Adrenal gland (tissue), 12 donors: ENCODE results near the gene FHIT. TPM values are rescaled to one million over a fixed set of nuclear protein-coding genes. Genes with fewer than 3 reads are reported as not detected.

Experiments
- DNase-seq, 7 donors: peaks; one replicate each; pipeline ENCODE4 v3.0.0-alpha.2; 2019 to 2020
- H3K27ac ChIP-seq, 5 donors: fragments of 200-600 bp; sonication (generic) in 4 of 5; 1 replicate in 3 of 5; 2 replicates in 2 of 5; pipeline versions ENCODE4 v1.5.1 to v1.8.0; 2016 to 2020; ENCODE audit warnings: mild to moderate bottlenecking in 1 of 5
- H3K27me3 ChIP-seq: fragments of 200-600 bp; 2 replicates; pipeline ENCODE4 v1.8.0; 2021
- H3K36me3 ChIP-seq, 2 donors: fragments of 200-600 bp; replicated peaks in 1 of 2; 1 replicate in 1 of 2; 2 replicates in 1 of 2; pipeline versions ENCODE4 v1.5.1 to v1.8.0; 2018 to 2022
- H3K4me1 ChIP-seq, 2 donors: fragments of 200-600 bp; replicated peaks in 1 of 2; 1 replicate in 1 of 2; 2 replicates in 1 of 2; pipeline versions ENCODE4 v1.5.1 to v1.8.0; 2018 to 2021
- H3K4me3 ChIP-seq, 4 donors: fragments of 200-600 bp; sonication (generic) in 3 of 4; one replicate each; pipeline ENCODE4 v1.5.1; 2016 to 2018
- H3K9me3 ChIP-seq, 3 donors: fragments of 200-600 bp; sonication (generic) in 1 of 3; replicated peaks in 1 of 3; 1 replicate in 2 of 3; 2 replicates in 1 of 3; pipeline versions ENCODE4 v1.5.1 to v1.8.0; 2016 to 2021
- POLR2A ChIP-seq, 2 donors: fragments of 450-650 bp; IDR thresholded peaks; one replicate each; pipeline ENCODE4 v1.6.1; 2017; ENCODE audit warnings: antibody characterized with exemption in 2 of 2, mild to moderate bottlenecking in 2 of 2, moderate library complexity in 1 of 2
- WGBS, 4 donors: extraction: QIAGEN DNeasy Blood & Tissue Kit in 2 of 4; methylation state at CpG; one replicate each; pipeline versions ENCODE4 v1.1.5 to v1.1.7; 2013 to 2017; 5-methylcytosine and 5-hydroxymethylcytosine counted together
- intact Hi-C, 2 donors: fragments of 100-400 bp; cut with DNase I; formaldehyde crosslinking; loops; one replicate each; pipeline versions ENCODE4 v1.14.1 to v1.15.0; 2022 to 2023
- polyA plus RNA-seq, 3 donors: library from polyadenylated mRNA; stranded (reverse); fragments of 200-250 nt in 2 of 3; fragments of 350-450 nt in 1 of 3; fragmentation: Illumina TruSeq in 1 of 3; extraction: RNeasy Lipid Tissue Mini Kit (QIAGEN cat#74804) in 1 of 3; gene quantifications; one replicate each; pipeline ENCODE4 v1.2.3, GENCODE V29; 2013 to 2014
- total RNA-seq, 9 donors: library from RNA; depleted of rRNA in 4 of 9; stranded (reverse); fragments of >200 nt in 4 of 9; fragments of 120-200 nt in 1 of 9; fragmentation: NEBNext Ultra II Directional in 1 of 9; extraction: Animal tissue kit (Norgen Biotek cat#: 25700) in 1 of 9; gene quantifications; one replicate each; pipeline versions ENCODE4 v1.1.0 to v1.2.4, GENCODE V29; 2013 to 2023
- TF ChIP-seq, protein P1 (sequence below), 6 experiments: fragments of 450-650 bp in 4 of 6; fragments of 200-600 bp in 2 of 6; sonication (generic) in 1 of 6; IDR thresholded peaks; 1 replicate in 5 of 6; 2 replicates in 1 of 6; pipeline versions ENCODE4 v1.5.1 to v1.8.0; 2016 to 2021; ENCODE audit warnings: antibody characterized with exemption in 6 of 6, mild to moderate bottlenecking in 2 of 6, moderate library complexity in 1 of 6
- donor health status: healthy with polysubstance abuse.
- donor health status: Bipolar disorder and iron deficiency.
- donor health status: DM: yes; HTN: yes; CAD: no.
- donor health status: DM: no; HTN: no; CAD: no.
- donor health status: DM: no; HTN: no; CAD: no.
- donor health status: DM: yes; HTN: yes; CAD: no.

The FHIT gene
- total and polyA plus RNA-seq, 12 donors, result 14.1 to 43.9 (median 28.8) TPM

DNA sequence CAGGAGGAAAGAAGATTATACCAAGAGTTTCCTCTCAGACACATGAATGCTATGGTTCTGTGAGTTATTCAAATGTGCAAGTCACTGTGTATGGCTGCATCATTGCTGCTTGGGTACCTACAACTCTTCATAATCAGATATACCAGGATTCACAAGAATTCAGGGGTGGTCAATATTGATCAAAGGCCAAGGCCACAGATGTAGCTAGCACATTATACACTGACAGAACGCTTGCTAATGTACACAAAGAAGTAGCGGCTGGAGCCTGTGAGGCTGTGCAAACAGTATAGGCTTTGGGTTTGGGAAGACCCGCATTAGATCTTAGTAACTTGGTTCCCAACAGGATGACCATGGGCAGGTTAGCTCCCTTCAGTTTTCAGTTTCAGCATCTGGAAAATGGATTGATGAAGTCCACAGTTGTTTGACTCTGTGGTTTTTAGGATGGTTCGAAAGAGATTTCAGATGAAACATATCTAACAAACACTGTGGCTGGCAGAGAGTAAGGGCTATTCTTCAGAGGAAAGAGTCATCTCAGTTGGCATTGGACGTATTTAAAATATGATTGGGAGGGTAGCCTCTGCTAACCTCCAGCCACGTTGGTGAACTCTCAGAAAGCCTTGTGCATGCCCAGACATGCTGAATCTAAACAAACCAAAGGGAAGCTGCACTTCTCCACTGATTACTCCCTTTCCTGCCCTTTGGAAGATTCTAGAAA, 1452.7 kb downstream of the FHIT start:
- Histone ChIP-seq H3K27ac (no peak overlapping the region), H3K36me3 (no peaks in the 10 kb centered on the region), H3K9me3 (no peaks in the 10 kb centered on the region), H3K4me1 (no peaks in the 10 kb centered on the region), H3K4me3 (no peak overlapping the region), H3K27me3 (no peaks in the 10 kb centered on the region)
- no peak for TF ChIP-seq POLR2A (IDR thresholded peaks at IDR 0.05)
- TF ChIP-seq, protein P1, sequence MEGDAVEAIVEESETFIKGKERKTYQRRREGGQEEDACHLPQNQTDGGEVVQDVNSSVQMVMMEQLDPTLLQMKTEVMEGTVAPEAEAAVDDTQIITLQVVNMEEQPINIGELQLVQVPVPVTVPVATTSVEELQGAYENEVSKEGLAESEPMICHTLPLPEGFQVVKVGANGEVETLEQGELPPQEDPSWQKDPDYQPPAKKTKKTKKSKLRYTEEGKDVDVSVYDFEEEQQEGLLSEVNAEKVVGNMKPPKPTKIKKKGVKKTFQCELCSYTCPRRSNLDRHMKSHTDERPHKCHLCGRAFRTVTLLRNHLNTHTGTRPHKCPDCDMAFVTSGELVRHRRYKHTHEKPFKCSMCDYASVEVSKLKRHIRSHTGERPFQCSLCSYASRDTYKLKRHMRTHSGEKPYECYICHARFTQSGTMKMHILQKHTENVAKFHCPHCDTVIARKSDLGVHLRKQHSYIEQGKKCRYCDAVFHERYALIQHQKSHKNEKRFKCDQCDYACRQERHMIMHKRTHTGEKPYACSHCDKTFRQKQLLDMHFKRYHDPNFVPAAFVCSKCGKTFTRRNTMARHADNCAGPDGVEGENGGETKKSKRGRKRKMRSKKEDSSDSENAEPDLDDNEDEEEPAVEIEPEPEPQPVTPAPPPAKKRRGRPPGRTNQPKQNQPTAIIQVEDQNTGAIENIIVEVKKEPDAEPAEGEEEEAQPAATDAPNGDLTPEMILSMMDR (IDR thresholded peaks at IDR 0.05), result no peak
- intact Hi-C loops, result no loop called here
- no peak for DNase-seq
- WGBS, 4 donors, result 85 to 95% (median 91%) methylated on average over 6 of the region's 6 CpGs

DNA sequence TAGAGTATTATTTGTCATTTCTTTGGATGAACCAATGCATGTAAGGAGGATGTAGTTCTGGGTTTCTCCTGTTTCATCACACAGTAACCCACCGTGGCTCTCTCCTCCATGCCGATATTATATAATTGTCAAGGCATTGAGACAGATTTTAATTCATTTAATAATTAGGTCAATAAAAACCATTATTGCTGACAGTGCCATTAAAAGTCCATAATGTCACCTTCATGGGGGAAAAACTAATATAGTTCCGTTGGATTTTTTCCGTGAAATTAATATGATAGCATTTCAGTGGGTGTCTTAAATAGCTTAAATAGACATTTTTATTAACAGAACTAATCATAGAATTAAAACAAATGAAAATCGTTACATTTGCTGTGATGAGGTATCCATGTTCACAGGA, 1453.7 kb downstream of the FHIT start:
- Histone ChIP-seq H3K4me1 (no peaks in the 10 kb centered on the region), H3K27ac (no peak overlapping the region), H3K4me3 (no peak overlapping the region), H3K27me3 (no peaks in the 10 kb centered on the region), H3K36me3 (no peaks in the 10 kb centered on the region), H3K9me3 (no peaks in the 10 kb centered on the region)
- WGBS, 4 donors, result 92 to 96% (median 93%) methylated on average over 5 of the region's 5 CpGs
- TF ChIP-seq, protein P1 (IDR thresholded peaks at IDR 0.05), result no peak
- TF ChIP-seq POLR2A (IDR thresholded peaks at IDR 0.05), result no peak
- DNase-seq, result no peak
- intact Hi-C loops, result no loop called here

DNA sequence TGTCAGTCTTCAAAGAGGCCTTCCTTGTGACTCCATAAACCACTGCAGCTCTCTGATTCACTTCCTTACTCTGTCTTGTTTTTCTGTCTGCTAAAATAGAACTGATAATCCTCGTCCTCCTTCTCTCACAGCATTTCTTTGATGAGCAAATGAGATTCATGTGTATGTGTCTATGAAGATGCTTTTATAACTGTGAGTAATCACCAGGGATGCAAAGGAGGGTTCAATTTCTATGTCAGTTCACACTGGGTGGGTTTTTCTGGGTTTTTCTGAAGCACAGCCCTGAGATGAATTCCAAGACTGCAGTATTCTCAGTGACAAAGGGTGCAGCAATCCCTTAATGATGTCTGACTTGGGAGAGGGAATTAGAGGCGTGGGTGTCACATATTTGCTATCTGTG, 1454.8 kb downstream of the FHIT start:
- H3K4me3 ChIP-seq, result no peak overlapping the region
- no peak for DNase-seq
- H3K27me3 ChIP-seq, result no peaks in the 10 kb centered on the region
- no peak overlapping the region for H3K27ac ChIP-seq
- no peak for TF ChIP-seq POLR2A (IDR thresholded peaks at IDR 0.05)
- TF ChIP-seq, protein P1 (IDR thresholded peaks at IDR 0.05), result no peak
- intact Hi-C loops, result no loop called here
- no peaks in the 10 kb centered on the region for H3K4me1 ChIP-seq
- no peaks in the 10 kb centered on the region for H3K9me3 ChIP-seq
- 71 to 82% (median 81%) methylated on average over 2 of the region's 2 CpGs for WGBS, 4 donors
- no peaks in the 10 kb centered on the region for H3K36me3 ChIP-seq

DNA sequence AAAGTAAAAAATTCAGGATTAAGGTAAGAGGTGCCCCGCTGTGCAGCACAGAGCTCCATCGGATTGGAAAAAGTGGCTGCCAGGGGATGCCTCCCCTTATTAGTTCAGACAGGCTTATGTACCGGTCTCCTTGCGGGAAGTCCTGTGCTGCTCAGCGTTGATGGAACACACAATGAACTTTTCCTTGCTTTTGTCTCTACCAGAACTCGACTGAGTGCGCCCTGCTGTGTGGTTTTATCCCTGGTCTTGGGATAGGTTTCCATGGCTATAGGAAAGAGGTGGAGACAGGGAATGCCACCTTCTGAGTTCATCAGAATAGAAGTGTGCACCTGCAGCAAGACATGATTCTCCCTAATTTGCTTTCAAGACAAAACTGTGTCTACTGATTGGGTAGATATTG, 1455.5 kb downstream of the FHIT start:
- no peak for DNase-seq
- no peak for TF ChIP-seq POLR2A (IDR thresholded peaks at IDR 0.05)
- TF ChIP-seq, protein P1 (IDR thresholded peaks at IDR 0.05), result no peak
- Histone ChIP-seq H3K36me3 (no peaks in the 10 kb centered on the region), H3K4me3 (no peak overlapping the region), H3K9me3 (no peaks in the 10 kb centered on the region), H3K4me1 (no peaks in the 10 kb centered on the region), H3K27ac (no peak overlapping the region), H3K27me3 (no peaks in the 10 kb centered on the region)
- intact Hi-C loops, result no loop called here
- 92 to 100% (median 97%) methylated on average over 7 of the region's 7 CpGs for WGBS, 4 donors
